Kidney glomerular epithelial cell (primary cell): ENCODE data around the gene ZNF664.
A peak's percentile ranks its signal among the peaks of the same experiment; 100 is the strongest.

Experiments
- DNase-seq: peaks from one replicate; lab custom pipeline; 2025; lab: John Stamatoyannopoulos, UW

ZNF664 gene

DNA sequence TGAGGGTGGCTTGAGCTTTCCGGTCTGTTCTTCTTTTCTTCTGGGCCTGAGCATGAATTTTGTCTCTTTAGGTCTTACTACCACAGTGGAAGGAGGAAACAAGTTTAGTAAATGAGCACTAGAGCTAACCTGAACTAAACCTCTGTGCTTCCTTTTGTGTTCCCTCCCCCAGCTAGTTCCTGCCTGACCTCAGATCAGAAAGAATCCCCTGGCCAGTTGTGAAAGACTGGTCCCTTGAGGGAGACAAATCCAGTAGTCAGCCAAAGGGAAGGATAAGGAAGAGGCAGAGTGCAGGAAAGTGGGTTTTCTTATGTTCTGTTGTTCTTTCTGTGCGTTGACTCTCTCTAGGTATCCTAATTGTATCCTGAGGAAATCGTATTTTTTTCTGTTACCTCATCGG is 17.5 kb downstream of the ZNF664 start:
- no peak for DNase-seq

DNA sequence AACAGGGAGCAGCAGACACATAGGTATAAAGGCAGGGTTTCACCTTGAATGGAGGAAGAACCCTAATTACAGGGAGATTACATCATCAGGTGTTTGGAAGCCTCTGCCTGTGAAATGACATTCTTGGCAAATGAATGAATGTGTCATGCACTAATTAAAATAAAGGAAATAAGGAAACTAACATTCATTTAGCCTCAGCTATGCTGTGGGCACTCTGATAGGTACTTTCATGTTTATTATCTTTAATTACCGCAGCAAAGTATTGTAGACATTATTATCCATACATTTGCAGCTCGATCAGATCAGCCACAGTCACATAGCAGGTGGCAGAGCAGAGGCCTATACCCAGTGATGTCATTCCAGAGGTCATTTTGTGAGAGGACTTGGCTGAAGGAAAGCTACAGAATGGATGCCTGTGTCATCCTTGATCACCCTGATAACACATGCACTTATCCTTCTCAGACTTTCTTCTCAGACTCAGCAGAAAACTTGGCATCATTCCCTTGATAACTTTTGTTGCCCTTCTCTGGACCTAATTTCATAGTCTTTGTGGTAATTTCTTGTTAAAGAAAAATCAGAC is 18.4 kb downstream of the ZNF664 start:
- no peak for DNase-seq

DNA sequence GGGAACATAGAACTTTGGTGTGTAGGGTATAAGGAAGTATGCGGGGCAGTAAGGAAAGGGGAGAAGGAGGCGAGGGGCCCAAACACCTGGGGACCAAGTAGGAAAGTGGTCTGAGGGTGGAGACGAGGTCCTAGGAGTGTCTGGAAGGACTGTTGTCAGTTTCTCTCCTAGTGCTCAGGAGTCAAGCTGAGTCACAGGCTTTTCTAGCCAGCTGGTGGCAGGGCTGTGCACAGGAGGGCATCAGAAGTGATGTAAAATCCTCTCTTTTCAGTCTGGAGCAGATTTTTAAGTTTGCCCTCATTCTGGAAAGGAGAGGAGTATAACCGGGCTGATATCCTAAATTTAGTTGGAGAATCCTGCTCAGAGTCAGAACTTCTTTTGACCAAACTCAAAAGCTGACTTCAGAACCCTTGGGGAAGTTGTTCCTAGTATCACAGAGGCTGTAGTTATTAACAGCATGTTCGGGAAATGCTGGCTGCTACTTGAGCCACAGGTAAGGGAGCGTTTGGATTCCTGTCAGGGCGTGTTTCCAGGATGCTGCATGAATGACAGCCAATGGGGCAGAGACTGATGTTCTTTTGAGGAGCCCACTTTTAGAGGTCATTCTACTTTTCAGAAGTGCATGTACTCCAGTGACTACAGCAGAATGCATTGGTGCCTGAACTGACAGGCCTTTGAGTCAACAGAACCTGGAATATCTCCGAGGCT is 19.3 kb downstream of the ZNF664 start:
- DNase-seq = no peak

DNA sequence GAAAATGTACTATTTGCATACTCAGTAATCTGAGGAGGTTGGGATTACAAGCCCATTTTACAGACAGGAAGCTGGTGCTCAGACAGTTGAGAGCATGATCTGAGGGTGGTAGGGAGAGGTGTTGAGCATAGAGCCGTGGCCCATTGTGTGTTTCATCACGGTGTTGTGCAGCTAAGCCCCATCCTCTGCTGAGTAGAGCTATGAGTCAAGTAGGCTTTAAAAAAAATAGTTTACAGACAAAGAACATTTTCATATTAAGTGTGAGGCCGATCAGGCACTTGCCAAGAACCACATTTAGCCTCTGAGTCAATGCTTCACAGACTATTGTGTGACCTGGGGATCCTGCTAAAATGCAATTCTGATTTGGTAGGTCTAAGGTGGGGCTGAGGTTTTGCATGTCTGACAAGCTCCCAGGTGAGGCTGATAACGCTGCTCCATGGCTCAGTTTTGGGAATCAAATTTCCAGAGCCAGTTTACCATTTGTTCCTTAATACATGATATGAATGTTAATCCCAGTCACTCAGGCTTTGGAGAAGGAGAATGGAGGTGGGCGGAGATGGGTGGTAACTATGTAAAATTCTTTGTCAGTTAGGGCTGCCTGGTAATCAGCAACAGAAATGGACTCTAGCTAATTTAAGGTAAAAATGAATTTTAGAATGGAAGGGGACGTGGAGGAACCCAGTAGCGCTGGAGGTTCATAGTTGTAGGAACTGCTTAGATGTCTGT is 22.2 kb downstream of the ZNF664 start:
- peak; percentile 29 for DNase-seq

DNA sequence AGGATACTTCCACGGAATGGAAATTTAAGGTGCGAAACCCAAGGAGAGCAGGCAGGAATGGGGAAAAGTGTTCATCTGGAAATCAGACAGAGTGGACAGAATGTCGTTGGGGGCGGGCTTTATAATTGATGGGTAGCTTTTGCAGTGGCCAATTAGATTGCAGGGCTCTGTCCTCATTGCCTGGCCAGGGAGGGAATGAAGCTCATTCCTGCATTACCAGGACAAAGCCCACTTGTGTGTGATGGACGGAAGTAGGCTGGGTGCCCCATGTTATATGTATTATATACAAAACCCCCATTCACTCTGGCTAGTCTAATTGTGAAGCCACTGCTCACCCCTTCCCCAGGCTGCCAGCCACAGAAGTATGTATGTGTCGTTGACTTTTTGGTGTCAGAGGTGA is 23.6 kb downstream of the ZNF664 start:
- DNase-seq = no peak

DNA sequence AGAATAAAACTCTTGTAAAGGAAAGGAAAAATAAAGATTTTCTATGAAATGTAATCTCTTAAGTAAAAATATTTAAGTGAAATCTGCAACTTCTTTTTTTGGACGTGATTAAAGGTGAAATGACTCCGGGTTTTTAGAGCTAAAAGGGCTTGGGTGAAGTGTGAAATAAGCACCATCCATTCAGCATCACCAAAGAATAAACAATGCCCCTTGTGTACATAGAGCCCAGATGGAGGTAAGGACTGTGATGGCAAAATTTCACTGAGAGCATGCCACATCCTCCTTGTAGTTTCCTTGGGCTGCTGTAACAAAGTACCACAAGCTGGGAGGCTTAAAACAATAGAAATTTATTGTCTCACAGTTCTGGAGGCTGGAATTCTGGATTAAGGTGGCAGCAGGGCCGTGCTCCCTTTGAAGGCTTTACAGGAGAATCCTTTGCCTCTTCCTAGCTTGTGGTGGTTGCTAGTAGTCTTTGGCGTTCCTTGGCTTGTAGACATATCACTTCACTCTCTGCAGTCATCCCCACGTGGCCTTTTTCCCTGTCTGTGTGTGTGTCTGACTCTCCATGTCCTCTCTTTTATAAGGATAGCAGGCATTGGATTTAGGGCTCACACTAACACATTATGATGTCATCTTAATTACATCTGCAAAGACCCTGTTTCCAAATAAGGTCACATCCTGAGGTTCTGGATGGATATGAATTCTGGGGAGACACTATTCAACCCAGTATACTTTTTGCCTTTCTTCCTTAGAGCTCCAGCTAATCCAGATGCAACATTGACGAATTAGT is 24.2 kb downstream of the ZNF664 start:
- no peak for DNase-seq

DNA sequence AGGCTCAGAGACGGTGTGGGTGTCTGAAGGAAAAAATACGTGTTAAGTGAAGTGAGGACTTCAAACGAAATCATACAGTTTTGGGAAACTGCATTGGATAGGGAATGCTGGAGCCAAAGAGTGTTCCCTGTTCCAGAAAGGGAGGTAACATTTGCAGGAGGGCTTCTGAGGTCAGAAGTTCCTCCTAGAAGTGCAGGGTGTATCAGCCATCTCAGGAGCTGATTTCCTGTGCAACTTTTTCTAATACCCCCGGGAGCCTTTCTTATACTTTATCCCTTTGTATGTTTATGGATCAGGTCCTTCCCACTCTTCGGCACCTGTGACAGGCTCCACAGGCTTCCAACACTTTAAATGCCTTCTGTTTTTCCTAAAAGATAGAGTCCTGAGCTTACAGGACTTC is 24.9 kb downstream of the ZNF664 start:
- DNase-seq = no peak

DNA sequence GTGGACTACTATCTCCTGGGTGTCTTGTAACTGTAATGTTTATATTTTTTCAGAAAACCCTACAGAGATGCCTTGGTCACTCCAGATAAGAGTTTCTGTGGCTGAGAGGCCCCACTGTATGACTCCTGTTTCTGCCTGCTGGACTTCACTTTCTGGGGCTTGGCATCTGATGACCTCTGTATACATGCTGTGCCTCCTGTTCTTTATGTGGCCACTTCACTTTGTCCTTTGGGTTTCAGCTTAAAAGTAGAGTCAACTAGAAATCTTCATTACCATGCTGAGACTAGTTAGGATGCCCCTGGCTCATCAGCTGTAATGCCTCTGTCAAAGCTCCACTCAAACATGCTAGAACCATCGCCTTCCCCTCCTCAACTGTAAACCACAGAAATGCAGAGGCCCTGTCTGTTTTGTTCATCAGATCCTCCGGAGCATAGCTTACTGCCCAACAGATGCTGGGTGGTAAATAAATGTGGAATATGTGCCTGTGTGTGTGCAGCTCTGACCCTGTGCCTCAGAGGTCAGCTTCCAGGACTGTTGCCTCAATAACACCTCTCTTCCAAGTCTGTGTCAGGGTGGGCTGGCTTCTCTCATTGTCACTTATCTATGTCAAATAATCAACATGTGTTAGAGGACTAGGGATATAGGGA is 25.5 kb downstream of the ZNF664 start:
- DNase-seq = no peak

DNA sequence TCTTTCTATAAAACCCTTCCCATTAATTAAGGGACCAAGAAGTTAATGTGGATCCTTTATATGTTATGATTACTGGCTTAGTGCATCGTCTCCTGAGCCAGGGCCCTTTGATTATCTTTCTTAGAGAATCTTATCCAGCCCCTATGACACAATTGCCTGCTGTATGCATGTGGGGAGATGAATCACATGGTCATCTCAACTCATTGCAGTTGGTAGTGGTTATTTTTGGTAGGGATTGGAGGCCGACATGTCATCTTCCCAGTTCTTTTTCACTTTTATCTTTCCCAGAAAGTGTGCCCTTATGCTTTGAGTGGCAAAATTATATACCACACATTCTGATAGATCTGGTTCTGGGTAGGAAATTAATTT is 26.0 kb downstream of the ZNF664 start:
- DNase-seq = no peak

DNA sequence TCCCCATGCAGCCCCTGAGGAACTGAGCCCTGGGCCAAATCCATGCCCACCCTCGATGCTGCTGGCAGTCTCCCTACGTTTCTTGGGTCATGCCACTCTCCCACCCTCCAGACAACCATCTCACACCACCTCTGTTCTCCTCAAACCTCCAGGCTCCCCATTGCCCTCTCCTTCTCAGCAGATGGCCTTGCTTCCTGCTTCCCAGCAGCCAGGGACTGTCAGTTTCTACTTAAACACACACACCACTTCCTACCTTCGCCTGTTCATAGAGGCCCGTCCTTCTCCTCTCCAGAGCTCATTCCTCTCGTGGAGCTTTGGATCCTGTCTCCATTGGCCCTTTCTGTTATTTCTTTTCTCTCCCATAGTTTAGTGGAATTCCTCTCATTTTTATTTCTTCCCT is 27.1 kb downstream of the ZNF664 start:
- no peak for DNase-seq

DNA sequence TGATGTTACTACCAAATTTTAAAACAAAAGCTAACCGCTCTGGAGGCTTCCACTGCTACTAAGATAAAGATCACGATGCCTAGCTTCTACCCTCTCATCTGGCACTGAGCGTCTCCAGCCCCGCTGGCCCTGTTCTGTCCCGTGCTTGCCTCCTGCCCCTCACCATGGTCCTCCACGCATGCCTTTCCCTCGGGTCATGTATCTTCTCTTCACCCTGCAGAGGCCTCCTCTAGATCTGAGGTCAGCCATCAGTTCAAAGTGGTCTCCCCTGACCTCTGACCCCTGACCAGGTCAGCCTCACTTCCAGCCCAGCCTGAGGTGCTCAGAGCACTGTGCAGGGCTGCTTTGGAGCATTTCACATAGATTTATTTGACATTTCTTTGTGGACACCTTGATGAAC is 28.3 kb downstream of the ZNF664 start:
- DNase-seq = no peak

DNA sequence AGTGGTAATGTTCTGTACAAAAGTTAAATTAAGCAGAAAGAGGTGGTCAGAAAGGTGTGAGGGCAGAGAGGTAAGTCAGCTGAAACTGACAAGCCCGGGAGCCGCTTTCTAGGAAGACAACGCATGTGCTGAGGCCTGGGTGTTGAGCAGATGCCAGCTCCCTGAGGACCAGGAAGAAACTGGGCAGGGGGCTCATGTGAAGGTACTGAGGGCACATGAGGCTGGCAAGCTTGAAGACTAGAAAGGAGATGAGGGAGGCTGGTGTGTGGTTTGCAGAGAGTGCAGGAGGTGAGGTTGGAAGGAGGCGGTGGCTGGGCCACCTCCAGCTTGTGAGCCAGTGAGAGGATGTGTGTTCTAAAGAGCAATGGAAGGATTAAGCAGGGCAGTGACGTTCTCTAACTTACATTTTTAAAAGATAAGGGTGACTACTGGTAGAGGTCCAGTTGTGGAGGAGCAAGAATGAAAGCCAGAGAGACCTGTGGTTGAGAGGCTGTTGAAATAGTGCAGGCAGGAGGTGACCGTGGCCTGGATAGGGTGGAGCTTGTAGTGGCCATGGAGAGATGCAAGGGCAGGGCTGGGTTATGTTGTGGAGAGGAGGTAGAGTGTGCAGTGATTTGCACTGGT is 29.1 kb downstream of the ZNF664 start:
- DNase-seq = no peak

DNA sequence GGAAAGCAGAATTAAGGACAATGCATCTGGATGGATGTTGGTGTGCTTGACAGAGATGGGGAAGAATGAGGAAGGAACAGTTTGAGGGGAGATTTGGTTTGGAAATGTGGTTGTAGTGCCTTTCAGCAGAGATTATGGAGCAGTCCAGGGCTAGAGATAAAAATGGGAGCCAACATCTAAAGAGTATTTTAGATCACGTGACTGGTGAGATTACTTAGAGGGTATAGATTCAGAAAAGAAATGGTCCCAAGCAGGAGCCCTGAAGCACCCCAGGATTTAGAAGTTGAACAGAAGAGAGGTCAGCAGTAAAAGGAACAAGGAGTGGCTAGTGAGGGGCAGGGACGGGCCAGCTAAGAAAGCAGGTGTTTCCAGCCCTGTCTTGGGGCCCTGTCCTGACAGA is 29.6 kb downstream of the ZNF664 start:
- no peak for DNase-seq

DNA sequence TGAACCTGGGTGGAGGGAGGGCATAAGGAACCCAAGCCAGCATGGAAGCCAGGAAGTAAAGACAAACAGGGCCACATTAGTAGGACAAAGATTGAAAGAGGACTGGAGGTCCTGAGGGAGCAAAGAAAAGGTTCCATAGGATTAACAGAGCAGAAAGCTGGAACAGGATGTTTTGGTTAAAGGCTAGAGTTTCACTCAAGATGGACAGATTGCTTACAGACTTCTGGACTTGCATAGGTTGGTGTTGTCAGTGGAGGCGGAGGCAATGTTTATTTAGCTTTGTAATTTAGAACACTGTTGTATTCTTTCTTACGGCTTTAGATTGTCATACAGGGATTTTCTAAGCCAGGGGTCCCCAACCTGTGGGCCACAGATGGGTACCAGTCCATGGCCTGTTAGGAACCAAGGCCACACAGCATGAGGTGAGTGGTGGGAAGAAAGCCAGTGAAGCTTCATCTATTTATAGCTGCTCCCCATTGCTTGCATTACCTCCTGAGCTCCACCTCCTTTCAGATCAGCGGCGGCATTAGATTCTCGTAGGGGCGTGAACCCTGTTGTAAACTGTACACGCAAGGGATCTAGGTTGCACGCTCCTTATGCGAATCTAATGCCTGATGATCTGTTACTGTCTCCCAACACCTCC is 31.3 kb downstream of the ZNF664 start:
- DNase-seq = no peak

DNA sequence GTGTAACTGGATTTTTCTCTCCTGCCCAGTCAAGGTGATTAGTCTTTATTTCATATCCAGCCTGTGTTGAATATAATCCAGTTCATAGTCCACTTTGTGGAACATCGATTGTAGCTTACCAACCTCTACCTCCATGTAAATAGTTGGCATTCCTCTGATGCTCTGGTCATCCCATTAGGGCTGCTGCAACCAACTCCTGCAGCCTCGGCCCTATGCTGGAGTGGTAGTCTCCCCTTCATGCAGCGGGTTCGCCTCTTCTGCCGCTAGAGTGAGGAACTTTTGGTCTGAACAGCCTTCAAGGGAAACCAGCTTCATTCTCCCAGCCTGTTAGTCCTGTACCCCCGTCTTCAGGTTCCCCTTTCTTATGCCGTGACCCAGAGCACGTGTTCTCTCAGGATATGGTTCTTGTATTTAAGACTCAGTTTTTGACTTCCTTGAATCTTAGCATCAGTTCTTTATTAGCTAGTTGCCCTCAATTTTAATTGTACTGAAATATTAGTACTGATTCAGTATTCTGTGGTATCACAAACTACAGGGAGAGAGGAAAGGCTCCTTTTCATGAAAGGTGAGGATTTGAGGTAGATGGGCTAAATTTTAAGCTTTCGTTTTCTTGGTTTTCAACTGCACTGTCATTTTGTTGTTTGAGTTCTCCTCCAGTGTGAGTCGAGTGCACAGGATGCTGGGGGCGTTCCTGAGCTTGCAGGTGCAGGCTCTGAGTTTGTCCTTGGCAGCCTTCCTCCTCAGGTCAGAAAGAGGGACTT is 33.2 kb downstream of the ZNF664 start:
- DNase-seq = no peak

DNA sequence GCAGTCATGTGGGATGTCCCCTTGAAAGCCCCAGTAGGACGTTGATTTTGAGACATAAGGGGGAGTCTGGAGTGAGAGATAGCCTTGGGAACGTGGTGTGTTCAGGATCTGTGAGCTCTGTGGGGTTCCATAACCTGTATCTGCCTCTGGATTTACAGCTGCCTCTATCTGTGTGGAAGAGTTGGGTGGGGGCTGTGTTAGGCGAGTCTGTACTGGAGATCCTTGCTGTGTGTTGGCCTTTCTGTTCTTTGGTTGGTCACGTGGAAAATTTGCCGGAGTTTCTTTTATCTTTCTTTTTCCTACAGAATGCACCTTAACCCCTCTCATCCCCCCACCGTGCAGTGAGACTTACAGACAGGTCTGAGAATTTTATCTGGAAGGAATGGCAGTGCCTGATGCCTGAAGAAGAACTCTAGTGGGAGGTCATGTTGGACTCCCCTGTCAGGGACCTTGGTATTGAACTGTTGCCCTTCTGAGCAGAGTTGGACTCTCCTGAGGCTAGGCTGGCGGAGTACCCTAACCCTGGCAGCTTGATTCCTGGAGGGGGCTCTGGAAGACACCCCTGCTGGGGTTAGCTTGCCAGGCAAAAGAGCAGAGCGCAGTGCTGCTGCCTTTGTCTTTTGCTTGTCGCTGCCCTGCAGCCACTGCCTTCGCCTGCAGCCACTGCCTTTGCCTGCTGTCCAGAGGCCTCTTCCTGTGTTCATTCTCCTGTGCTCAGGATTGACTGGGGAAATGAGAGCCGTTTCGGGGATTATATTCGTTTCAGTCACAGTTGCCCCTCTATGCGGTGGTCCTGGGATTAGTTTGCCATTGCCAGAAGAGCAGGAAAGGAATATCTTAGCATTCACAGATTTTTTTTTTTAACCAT is 34.1 kb downstream of the ZNF664 start:
- DNase-seq = no peak

DNA sequence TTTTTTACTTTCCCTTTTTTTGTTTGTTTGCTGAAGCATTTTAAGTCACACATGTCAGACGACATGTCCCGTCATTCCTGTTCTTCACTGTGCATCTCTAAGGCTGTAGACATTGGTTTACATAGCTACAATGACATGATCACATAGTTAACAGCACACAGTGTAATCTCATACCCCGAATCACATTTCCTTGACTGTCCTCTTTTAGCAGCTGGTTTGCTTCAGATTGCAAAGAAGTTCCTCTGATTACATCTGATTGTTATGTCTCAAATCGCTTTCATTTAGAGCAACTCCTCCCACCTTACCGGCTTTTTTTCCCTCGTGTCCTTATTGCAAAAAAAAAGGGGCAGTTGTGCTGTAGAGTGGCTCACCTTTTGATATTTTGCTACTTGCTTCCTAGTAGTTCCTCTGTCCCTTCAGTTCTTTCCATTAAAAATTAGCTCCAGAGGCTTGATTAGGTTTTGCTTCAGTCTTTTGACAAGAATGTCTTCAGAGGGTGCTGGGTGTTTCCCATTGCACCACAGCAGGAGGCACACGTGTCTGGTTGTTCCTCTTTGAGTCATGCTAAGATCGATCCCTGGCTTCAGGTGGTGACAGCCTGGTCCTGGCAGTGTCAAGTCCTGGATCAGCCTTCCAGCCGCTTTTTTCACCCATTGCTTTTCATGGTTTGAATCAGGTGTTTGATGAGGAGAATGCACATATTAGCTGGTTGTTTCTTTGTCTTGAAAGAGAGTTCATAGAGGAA is 35.0 kb downstream of the ZNF664 start:
- DNase-seq = no peak

DNA sequence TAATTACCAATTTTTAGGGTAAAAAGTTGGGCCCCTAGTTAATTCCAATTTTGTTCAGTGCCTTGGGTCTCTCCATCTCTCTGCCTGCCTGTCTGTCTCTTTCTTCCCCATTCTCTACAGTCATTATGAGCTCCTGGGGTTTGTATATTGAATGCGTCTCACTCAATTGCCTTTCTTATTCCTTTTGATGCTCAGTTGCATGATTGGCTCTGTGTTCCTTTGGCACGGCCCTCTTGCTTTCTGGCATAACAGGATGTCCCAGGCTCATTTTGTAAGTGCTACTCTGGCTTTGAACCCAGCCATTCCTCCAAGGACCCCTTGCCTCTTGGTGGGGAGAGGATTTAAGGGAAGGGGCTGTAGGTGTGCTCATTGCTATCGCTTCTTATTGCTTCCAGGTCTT is 35.6 kb downstream of the ZNF664 start:
- no peak for DNase-seq

DNA sequence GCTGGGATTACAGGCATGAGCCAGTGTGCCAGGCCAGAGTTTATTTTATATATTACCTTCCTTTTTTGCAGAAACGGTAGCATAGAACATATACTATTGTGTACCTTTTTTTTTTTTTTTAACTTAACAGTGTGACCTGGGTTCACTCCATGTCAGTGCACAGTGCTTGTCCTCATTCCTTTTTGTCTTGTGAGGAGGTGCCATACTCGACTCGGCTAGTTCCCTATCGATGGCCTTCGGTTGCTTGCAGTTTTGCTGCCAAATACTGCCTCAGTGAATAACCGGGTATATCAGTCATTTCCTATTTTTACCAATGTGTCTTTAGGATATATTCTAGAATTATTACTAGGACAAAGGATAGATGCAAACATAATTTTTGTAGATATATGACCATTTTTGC is 36.8 kb downstream of the ZNF664 start:
- DNase-seq = no peak
